ENCODE results near the gene ZDHHC3. TPM values are rescaled to one million over a fixed set of nuclear protein-coding genes. Genes with fewer than 3 reads are reported as not detected.
"Not testable (repeated sequence)": the region's sequence is repeated elsewhere in the genome, so short reads cannot be mapped to it uniquely, and the experiment has no call there.

ZDHHC3 gene
- total RNA-seq, 3 donors from 2014 or later: 33.6 to 44.5 (median 34.6) TPM

- Mint-ChIP-seq H3K4me1 (ENCODE audit: low read depth) (peaks cover 51% of the 10 kb centered on the region), H3K9me3 (no peaks in the 10 kb centered on the region), H3K36me3 (ENCODE audit: insufficient read depth) (peaks cover 6% of the 10 kb centered on the region), H3K4me3 (no peak overlapping the region), H3K27me3 (ENCODE audit: low read depth) (no peaks in the 10 kb centered on the region)
- ATAC-seq (no peak), DNase-seq (no peak)
Observed at GRCh38 chr3:44963571-44964325, 12.2 kb downstream of the ZDHHC3 start.

GRCh38 chr3:44962621-44963393 lies 13.2 kb downstream of the ZDHHC3 start:
- H3K9me3 Mint-ChIP-seq: no peaks in the 10 kb centered on the region
- H3K27me3 Mint-ChIP-seq (ENCODE audit: low read depth): no peaks in the 10 kb centered on the region
- DNase-seq (no peak), ATAC-seq (no peak)
- no peak overlapping the region for H3K4me3 Mint-ChIP-seq
- peaks cover 12% of the 10 kb centered on the region for H3K36me3 Mint-ChIP-seq (ENCODE audit: insufficient read depth)
- H3K4me1 Mint-ChIP-seq (ENCODE audit: low read depth): peaks cover 41% of the 10 kb centered on the region

DNA sequence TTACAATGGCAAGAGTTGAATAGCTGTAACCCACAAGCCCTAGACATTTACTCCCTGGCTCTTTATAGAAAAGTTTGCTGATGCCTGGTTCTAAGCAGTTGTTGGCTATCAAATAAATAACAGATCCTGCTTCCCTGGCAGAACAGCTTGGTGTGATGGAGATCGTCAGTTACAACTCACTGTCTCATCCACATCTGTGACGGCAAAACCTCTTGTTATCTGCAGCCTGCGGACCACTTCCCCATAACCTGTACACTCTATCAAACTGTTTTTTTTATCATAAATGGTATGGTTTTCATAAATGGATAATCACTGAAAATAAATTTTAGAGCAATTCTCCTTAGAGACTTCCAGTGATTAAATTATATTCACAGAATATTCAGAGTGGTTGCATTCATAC lies 14.1 kb downstream of the ZDHHC3 start:
- no peak overlapping the region for H3K4me3 Mint-ChIP-seq
- H3K9me3 Mint-ChIP-seq: no peaks in the 10 kb centered on the region
- DNase-seq (no peak), ATAC-seq (no peak)
- H3K27me3 Mint-ChIP-seq (ENCODE audit: low read depth): no peaks in the 10 kb centered on the region
- H3K4me1 Mint-ChIP-seq (ENCODE audit: low read depth): peaks cover 33% of the 10 kb centered on the region
- peaks cover 16% of the 10 kb centered on the region for H3K36me3 Mint-ChIP-seq (ENCODE audit: insufficient read depth)

GRCh38 chr3:44960387-44961026 lies 15.5 kb downstream of the ZDHHC3 start:
- Mint-ChIP-seq H3K27me3 (ENCODE audit: low read depth) (no peaks in the 10 kb centered on the region), H3K36me3 (ENCODE audit: insufficient read depth) (peaks cover 17% of the 10 kb centered on the region), H3K4me3 (no peak overlapping the region), H3K9me3 (no peaks in the 10 kb centered on the region), H3K4me1 (ENCODE audit: low read depth) (peaks cover 28% of the 10 kb centered on the region)
- ATAC-seq (no peak), DNase-seq (no peak)

DNA sequence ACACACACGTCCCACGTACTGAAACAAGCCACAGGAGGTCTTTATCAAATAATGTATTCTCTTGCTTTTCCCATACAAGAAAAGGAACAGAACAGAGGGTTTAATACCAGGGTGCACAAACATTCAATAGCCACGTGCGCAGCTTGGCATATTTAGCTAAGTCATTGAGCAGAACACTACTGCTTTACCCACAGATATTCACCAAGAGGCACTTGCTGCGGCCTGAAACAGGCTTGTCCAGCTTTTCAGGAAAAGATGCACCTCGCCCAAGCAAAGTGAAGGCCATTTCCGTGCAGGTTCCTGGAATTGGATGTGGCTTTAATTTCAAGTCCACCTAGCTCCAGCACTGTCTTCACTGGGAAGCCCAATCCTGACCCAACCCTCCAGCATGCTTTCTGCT lies 17.6 kb downstream of the ZDHHC3 start:
- Mint-ChIP-seq H3K4me1 (ENCODE audit: low read depth) (peaks cover 15% of the 10 kb centered on the region), H3K36me3 (ENCODE audit: insufficient read depth) (peaks cover 17% of the 10 kb centered on the region), H3K27me3 (ENCODE audit: low read depth) (no peaks in the 10 kb centered on the region), H3K4me3 (no peak overlapping the region), H3K9me3 (no peaks in the 10 kb centered on the region)
- no peak for DNase-seq
- ATAC-seq: no peak

- DNase-seq (no peak), ATAC-seq (no peak)
- Mint-ChIP-seq H3K27me3 (ENCODE audit: low read depth) (no peaks in the 10 kb centered on the region), H3K4me3 (no peak overlapping the region), H3K36me3 (ENCODE audit: insufficient read depth) (peaks cover 17% of the 10 kb centered on the region), H3K4me1 (ENCODE audit: low read depth) (peaks cover 11% of the 10 kb centered on the region), H3K9me3 (no peaks in the 10 kb centered on the region)
Observed at GRCh38 chr3:44957986-44958385, 18.0 kb downstream of the ZDHHC3 start.

DNA sequence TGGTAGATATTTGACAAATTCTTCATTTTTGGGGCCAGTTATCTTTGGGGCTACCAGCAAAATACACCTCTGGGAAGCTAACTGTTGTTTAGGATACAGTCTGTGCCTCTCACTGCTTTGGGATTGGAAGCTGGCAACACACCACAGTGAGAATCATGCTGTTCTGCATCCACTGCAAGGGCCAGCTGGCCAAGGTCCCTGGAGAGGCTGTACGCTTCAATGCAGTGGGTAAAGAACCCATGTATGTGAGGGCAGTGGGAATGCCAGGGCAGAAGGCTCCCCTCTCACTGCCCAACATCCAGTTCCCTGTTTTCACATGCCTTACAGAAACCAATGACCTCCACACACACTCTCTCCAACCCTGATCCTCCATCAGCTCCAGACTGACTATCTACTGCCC lies 20.1 kb downstream of the ZDHHC3 start:
- Mint-ChIP-seq H3K36me3 (ENCODE audit: insufficient read depth) (peaks cover 23% of the 10 kb centered on the region), H3K27me3 (ENCODE audit: low read depth) (no peaks in the 10 kb centered on the region), H3K4me3 (no peak overlapping the region), H3K4me1 (ENCODE audit: low read depth) (peaks cover 3% of the 10 kb centered on the region), H3K9me3 (no peaks in the 10 kb centered on the region)
- ATAC-seq (no peak), DNase-seq (no peak)

DNA sequence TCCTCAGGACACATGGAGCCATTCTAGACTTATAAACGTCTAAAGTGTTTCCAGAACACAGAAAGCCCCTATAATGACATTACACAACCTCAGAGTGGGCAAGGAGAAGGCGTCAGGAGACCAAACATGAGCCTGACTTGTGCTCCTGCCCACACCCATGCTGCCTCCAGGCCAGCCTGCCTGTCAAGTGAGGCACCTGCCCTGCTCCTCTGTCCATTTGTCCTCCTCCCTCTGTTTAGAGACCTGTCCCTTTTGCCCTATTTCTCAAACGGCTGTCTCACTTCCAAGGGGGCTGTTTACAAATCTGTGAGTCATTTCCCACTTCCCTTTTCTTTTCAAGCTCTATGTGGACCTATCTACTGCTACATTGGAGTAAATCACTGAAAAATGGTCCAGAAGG lies 21.0 kb downstream of the ZDHHC3 start:
- no peak for DNase-seq
- Mint-ChIP-seq H3K36me3 (ENCODE audit: insufficient read depth) (peaks cover 27% of the 10 kb centered on the region), H3K9me3 (no peaks in the 10 kb centered on the region), H3K4me3 (no peak overlapping the region), H3K27me3 (ENCODE audit: low read depth) (no peaks in the 10 kb centered on the region), H3K4me1 (ENCODE audit: low read depth) (peaks cover 2% of the 10 kb centered on the region)
- ATAC-seq: no peak

DNA sequence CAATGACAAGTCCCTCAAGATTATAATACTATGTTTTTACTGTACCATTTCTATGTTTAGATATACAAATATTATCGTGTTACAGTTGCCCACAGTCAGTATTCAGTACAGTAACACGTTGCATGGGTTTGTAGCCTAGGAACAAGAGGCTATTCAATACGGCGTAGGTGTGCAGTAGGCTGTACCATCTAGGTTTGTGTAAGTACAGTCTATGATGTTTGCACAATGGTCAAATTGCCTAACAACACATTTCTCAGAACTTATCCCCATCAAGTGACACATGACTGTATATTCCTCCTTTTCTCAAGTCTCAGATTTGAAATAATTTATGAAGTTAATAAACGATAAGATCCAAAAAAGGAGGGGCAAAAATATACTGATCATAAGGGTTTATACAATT lies 21.7 kb downstream of the ZDHHC3 start:
- Mint-ChIP-seq H3K4me3 (no peak overlapping the region), H3K4me1 (ENCODE audit: low read depth) (peaks cover 2% of the 10 kb centered on the region), H3K27me3 (ENCODE audit: low read depth) (no peaks in the 10 kb centered on the region), H3K36me3 (ENCODE audit: insufficient read depth) (peaks cover 27% of the 10 kb centered on the region), H3K9me3 (no peaks in the 10 kb centered on the region)
- ATAC-seq: no peak
- DNase-seq: no peak

DNA sequence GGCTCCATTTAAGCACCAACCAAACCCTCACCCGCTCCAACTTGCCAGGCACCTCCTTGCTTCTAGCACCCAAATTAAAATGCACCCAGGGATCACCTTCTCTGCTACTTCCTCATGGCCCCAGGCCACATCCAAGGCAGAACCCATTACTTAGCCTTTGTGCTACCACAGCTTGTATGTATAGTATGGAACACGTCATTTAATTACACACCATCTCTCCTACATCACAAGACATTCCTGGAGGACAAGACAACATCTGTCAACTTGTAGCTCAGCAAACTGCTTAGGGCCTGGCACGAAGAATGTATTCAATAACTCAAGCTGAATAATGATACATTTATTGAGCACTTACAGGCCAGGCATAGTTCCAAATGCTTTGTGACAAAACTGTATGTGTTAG lies 23.3 kb downstream of the ZDHHC3 start:
- Mint-ChIP-seq H3K4me1 (ENCODE audit: low read depth) (peaks cover 2% of the 10 kb centered on the region), H3K9me3 (no peaks in the 10 kb centered on the region), H3K36me3 (ENCODE audit: insufficient read depth) (peaks cover 20% of the 10 kb centered on the region), H3K4me3 (no peak overlapping the region), H3K27me3 (ENCODE audit: low read depth) (no peaks in the 10 kb centered on the region)
- DNase-seq: no peak
- no peak for ATAC-seq

- ATAC-seq (no peak), DNase-seq (no peak)
- peaks cover 25% of the 10 kb centered on the region for H3K36me3 Mint-ChIP-seq (ENCODE audit: insufficient read depth)
- no peaks in the 10 kb centered on the region for H3K9me3 Mint-ChIP-seq
- no peaks in the 10 kb centered on the region for H3K27me3 Mint-ChIP-seq (ENCODE audit: low read depth)
- H3K4me3 Mint-ChIP-seq: no peak overlapping the region
- H3K4me1 Mint-ChIP-seq (ENCODE audit: low read depth): no peaks in the 10 kb centered on the region
Observed at GRCh38 chr3:44950275-44950734, 25.7 kb downstream of the ZDHHC3 start.

GRCh38 chr3:44949770-44950169 lies 26.2 kb downstream of the ZDHHC3 start:
- H3K4me3 Mint-ChIP-seq; DNase-seq; H3K9me3 Mint-ChIP-seq; H3K27me3 Mint-ChIP-seq (ENCODE audit: low read depth); H3K4me1 Mint-ChIP-seq (ENCODE audit: low read depth); ATAC-seq: not testable (repeated sequence)
- H3K36me3 Mint-ChIP-seq (ENCODE audit: insufficient read depth): peaks cover 25% of the 10 kb centered on the region

GRCh38 chr3:44948239-44948638 lies 27.7 kb downstream of the ZDHHC3 start:
- no peaks in the 10 kb centered on the region for H3K4me1 Mint-ChIP-seq (ENCODE audit: low read depth)
- ATAC-seq (no peak), DNase-seq (no peak)
- no peak overlapping the region for H3K4me3 Mint-ChIP-seq
- no peaks in the 10 kb centered on the region for H3K27me3 Mint-ChIP-seq (ENCODE audit: low read depth)
- H3K9me3 Mint-ChIP-seq: no peaks in the 10 kb centered on the region
- H3K36me3 Mint-ChIP-seq (ENCODE audit: insufficient read depth): peaks cover 24% of the 10 kb centered on the region

- DNase-seq (no peak), ATAC-seq (no peak)
- no peaks in the 10 kb centered on the region for H3K9me3 Mint-ChIP-seq
- no peak overlapping the region for H3K4me3 Mint-ChIP-seq
- no peaks in the 10 kb centered on the region for H3K27me3 Mint-ChIP-seq (ENCODE audit: low read depth)
- peaks cover 47% of the 10 kb centered on the region for H3K36me3 Mint-ChIP-seq (ENCODE audit: insufficient read depth)
- no peaks in the 10 kb centered on the region for H3K4me1 Mint-ChIP-seq (ENCODE audit: low read depth)
Observed at GRCh38 chr3:44942202-44942921, 33.6 kb downstream of the ZDHHC3 start.

Data from activated T-cell treated with anti-CD3 and anti-CD28 coated beads, Interleukin-2, amount 50 U/mL, for 4 hours (primary cell).